HL-60/S4 treated with retinoic acid at 250 ng/mL for 4 days and 3 days (cell line): ENCODE data around the gene TOR4A.
"Not testable (repeated sequence)": the region's sequence is repeated elsewhere in the genome, so short reads cannot be mapped to it uniquely, and the experiment has no call there.

Source experiments
- in situ Hi-C: fragments of 300-500 bp; cut with MboI; formaldehyde crosslinking; loops from 2 replicates; pipeline ENCODE4 v1.7.0; 2022; ENCODE audit warnings: low sequenced_read_pairs

Gene TOR4A

GRCh38 chr9:137251490-137252268 lies 25.8 kb upstream of the TOR4A start:
- in situ Hi-C loops = no loop called here

GRCh38 chr9:137252555-137253506 lies 24.7 kb upstream of the TOR4A start:
- in situ Hi-C loops = no loop called here

- in situ Hi-C loops = no loop called here
Measured at GRCh38 chr9:137253717-137254623, 23.6 kb upstream of the TOR4A start.

- in situ Hi-C loops = no loop called here
Measured at GRCh38 chr9:137254624-137255447, 22.7 kb upstream of the TOR4A start, which contains the start of gene NELFB. TSS of gene NELFB (plus strand) at chr9:137255327.

GRCh38 chr9:137255448-137256114 lies 21.9 kb upstream of the TOR4A start:
- in situ Hi-C loops = no loop called here

GRCh38 chr9:137256362-137256761 lies 21.2 kb upstream of the TOR4A start:
- in situ Hi-C loops = no loop called here

- in situ Hi-C loops = no loop called here
Measured at GRCh38 chr9:137256856-137257255, 20.7 kb upstream of the TOR4A start.

GRCh38 chr9:137262173-137262908 lies 15.2 kb upstream of the TOR4A start:
- in situ Hi-C loops = not testable (repeated sequence)

- in situ Hi-C loops = no loop called here
Measured at GRCh38 chr9:137262909-137263285, 14.6 kb upstream of the TOR4A start.

GRCh38 chr9:137263506-137263905 lies 14.0 kb upstream of the TOR4A start:
- in situ Hi-C loops = no loop called here

- in situ Hi-C loops = no loop called here
Measured at GRCh38 chr9:137264067-137264466, 13.5 kb upstream of the TOR4A start.

- in situ Hi-C loops = no loop called here
Measured at GRCh38 chr9:137265496-137266161, 11.9 kb upstream of the TOR4A start.

GRCh38 chr9:137266162-137266527 lies 11.4 kb upstream of the TOR4A start:
- in situ Hi-C loops = no loop called here

- in situ Hi-C loops = no loop called here
Measured at GRCh38 chr9:137266585-137267453, 10.7 kb upstream of the TOR4A start.

- in situ Hi-C loops = no loop called here
Measured at GRCh38 chr9:137267933-137268355, 9.6 kb upstream of the TOR4A start.

- in situ Hi-C loops = no loop called here
Measured at GRCh38 chr9:137268538-137269201, 8.9 kb upstream of the TOR4A start.
